ENCODE measurements around the gene BTNL2. TPM values are rescaled to one million over a fixed set of nuclear protein-coding genes. Genes with fewer than 3 reads are reported as not detected.
A peak's percentile ranks its signal among the peaks of the same experiment; 100 is the strongest.

Gene BTNL2
- total and polyA plus RNA-seq, 8 donors: 0.86 to 3.0 (median 1.3) TPM; not detected in 2

GRCh38 chr6:32424589-32425300 lies 17.8 kb upstream of the BTNL2 start:
- Histone ChIP-seq H3K27me3 (peaks cover 0 to under 1% of the 10 kb centered on the region in 2 donors), H3K27ac (no peak overlapping the region), H3K36me3 (no peaks in the 10 kb centered on the region), H3K4me1 (no peaks in the 10 kb centered on the region), H3K4me3 (no peak overlapping the region), H3K9me3 (no peaks in the 10 kb centered on the region)
- intact Hi-C loops (cut with DNase I): no loop called here
- ATAC-seq (no peak), DNase-seq (no peak)
- no peak for TF ChIP-seq CTCF (IDR thresholded peaks at IDR 0.05)

- ATAC-seq: no peak
- intact Hi-C loops (cut with DNase I): loop anchor here in 1 of 2 donors (5.0 to 10.0 kb wide), 2 partner anchors 171 to 381 kb away; no protein-coding TSS in a partner anchor
Observed at GRCh38 chr6:32416036-32416435, 9.1 kb upstream of the BTNL2 start.

GRCh38 chr6:32415521-32416019 lies 8.6 kb upstream of the BTNL2 start:
- H3K36me3 ChIP-seq: no peaks in the 10 kb centered on the region
- no peak overlapping the region for H3K4me3 ChIP-seq
- H3K27me3 ChIP-seq: peaks cover 10 to 66% of the 10 kb centered on the region in 2 donors
- DNase-seq: peak in 3 of 4 donors; percentile 49 to 73 (median 71)
- peak; percentile 94 for ATAC-seq
- intact Hi-C loops (cut with DNase I): loop anchor here in 1 of 2 donors (5.0 to 10.0 kb wide), 2 partner anchors 171 to 382 kb away; no protein-coding TSS in a partner anchor
- peaks cover 0 to 14% of the 10 kb centered on the region in 2 donors for H3K4me1 ChIP-seq
- H3K27ac ChIP-seq: no peak overlapping the region
- no peaks in the 10 kb centered on the region for H3K9me3 ChIP-seq
- peak; percentile 97 to 100 for TF ChIP-seq CTCF (IDR thresholded peaks at IDR 0.05)

More at GRCh38 chr6:32416036-32416435, 9.1 kb upstream of the BTNL2 start:
- no peak for DNase-seq
- Histone ChIP-seq H3K36me3 (no peaks in the 10 kb centered on the region), H3K27ac (no peak overlapping the region), H3K4me3 (no peak overlapping the region), H3K9me3 (no peaks in the 10 kb centered on the region), H3K27me3 (peaks cover 10 to 66% of the 10 kb centered on the region in 2 donors), H3K4me1 (peaks cover 0 to 14% of the 10 kb centered on the region in 2 donors)
- no peak for TF ChIP-seq CTCF (IDR thresholded peaks at IDR 0.05)

GRCh38 chr6:32413427-32414047 lies 6.6 kb upstream of the BTNL2 start:
- H3K4me3 ChIP-seq: no peak overlapping the region
- peaks cover 10 to 60% of the 10 kb centered on the region in 2 donors for H3K27me3 ChIP-seq
- H3K36me3 ChIP-seq: no peaks in the 10 kb centered on the region
- peak; percentile 96 to 97 for TF ChIP-seq CTCF (IDR thresholded peaks at IDR 0.05)
- intact Hi-C loops (cut with DNase I): loop anchor here in 1 of 2 donors (10.0 kb wide), 1 partner anchor 169 kb away; no protein-coding TSS in a partner anchor
- no peak overlapping the region for H3K27ac ChIP-seq
- ATAC-seq: peak; percentile 95
- DNase-seq: peak; percentile 57 to 94 (median 83)
- H3K4me1 ChIP-seq: peaks cover 0 to 14% of the 10 kb centered on the region in 2 donors
- no peaks in the 10 kb centered on the region for H3K9me3 ChIP-seq
